ENCODE results near the gene PLPPR1. TPM values are rescaled to one million over a fixed set of nuclear protein-coding genes. Genes with fewer than 3 reads are reported as not detected.

The PLPPR1 gene
- total RNA-seq: under 1 TPM in 2 of 4 donors, not detected in 2; 0.27 to 0.42 TPM

DNA sequence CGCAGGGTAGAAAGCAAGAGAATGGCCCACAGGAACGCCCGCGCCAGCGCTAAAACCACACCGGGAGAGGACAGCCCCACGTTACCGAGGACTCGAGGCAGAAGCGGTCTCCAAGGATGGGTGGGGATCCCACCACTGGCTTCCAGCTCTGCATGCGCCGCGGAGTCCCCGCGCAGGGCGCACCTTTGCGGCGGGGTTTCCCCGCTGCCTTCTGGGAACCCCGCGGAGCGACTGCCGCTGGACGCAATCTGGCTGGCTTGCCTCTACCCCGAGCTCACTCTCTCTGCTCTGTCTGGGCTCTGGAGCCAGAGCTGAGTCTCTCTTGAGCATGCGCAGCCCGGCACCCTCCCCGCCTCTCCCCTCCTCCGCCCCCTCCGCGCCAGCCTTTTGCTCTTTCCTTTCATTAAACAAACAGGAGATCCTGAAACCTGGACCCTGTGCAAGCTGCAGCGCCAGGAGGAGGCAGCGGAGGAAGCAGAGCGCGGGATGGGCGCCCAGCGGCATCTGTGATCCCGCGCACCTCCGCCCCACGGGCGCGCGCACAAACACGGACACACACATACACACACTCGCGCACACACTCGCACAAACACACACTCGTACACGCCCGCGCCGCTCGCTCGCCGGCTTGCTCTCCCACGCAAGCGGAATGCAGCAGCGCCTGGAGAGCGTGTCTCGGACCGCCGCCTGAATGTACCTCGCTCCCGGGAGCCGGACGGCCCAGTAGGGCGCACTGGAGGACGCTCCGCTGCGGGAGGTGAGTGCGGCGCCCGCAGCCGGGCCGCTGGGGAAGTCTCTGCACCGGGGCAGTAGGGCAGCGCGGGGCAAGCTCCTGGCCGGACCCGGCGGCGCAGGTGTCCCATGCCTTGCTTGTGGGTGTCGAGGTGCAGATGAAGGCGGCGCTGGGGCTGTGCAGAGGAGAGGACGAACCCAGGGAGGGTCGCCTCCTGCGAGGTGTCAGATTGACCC, at the start of gene PLPPR1:
PLPPR1 (plus strand) TSS at position 382 of the 969 bp plus-strand sequence.
- peak; percentile 28 for ATAC-seq
- TF ChIP-seq POLR2AphosphoS5 (IDR thresholded peaks at IDR 0.05) (no peak), POLR2A (IDR thresholded peaks at IDR 0.05) (no peak), EP300 (IDR thresholded peaks at IDR 0.05) (no peak)
- TF ChIP-seq, protein P1, sequence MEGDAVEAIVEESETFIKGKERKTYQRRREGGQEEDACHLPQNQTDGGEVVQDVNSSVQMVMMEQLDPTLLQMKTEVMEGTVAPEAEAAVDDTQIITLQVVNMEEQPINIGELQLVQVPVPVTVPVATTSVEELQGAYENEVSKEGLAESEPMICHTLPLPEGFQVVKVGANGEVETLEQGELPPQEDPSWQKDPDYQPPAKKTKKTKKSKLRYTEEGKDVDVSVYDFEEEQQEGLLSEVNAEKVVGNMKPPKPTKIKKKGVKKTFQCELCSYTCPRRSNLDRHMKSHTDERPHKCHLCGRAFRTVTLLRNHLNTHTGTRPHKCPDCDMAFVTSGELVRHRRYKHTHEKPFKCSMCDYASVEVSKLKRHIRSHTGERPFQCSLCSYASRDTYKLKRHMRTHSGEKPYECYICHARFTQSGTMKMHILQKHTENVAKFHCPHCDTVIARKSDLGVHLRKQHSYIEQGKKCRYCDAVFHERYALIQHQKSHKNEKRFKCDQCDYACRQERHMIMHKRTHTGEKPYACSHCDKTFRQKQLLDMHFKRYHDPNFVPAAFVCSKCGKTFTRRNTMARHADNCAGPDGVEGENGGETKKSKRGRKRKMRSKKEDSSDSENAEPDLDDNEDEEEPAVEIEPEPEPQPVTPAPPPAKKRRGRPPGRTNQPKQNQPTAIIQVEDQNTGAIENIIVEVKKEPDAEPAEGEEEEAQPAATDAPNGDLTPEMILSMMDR (IDR thresholded peaks at IDR 0.05): no peak
- WGBS, 2 donors (ENCODE audit: low coverage in 1 of 2): 2% methylated on average over 12 of the region's 89 CpGs; no CpG with 5 or more reads in 1 of the 2 donors

DNA sequence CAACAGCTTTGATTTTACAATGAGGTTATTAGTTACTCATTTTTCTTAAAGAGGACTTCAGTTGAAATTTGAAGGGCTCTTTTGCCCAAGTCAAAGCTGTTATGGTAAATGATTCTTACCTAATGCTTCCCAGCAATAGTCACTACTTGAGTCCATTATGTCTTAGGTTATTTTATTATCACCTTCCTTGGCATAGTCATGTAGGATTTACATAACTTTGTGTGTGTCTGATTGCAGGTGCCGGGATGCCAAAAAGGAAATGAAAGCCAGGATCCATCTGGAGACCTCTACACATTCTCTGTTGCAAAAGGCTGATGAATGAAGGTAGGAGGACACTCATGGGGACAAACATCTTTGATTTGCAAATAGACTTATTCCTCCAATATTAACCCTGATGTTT, 38.8 kb upstream of the PLPPR1 start:
- no peak for ATAC-seq
- Histone ChIP-seq H3K36me3 (no peaks in the 10 kb centered on the region), H3K9me3 (no peaks in the 10 kb centered on the region), H3K27me3 (no peaks in the 10 kb centered on the region), H3K4me3 (no peak overlapping the region), H3K27ac (no peak overlapping the region), H3K4me1 (no peaks in the 10 kb centered on the region)
- 0 to 43% methylated on average over 1 of the region's 1 CpG for WGBS, 2 donors (ENCODE audit: low coverage in 1 of 2)
- TF ChIP-seq, protein P1 (IDR thresholded peaks at IDR 0.05): no peak
- no peak for TF ChIP-seq EP300 (IDR thresholded peaks at IDR 0.05)
- no peak for TF ChIP-seq POLR2AphosphoS5 (IDR thresholded peaks at IDR 0.05)
- no peak for TF ChIP-seq POLR2A (IDR thresholded peaks at IDR 0.05)

More for the DNA sequence above, at the start of gene PLPPR1:
- H3K27me3 ChIP-seq: peaks cover 54% of the 10 kb centered on the region
- no peak within 1 kb of the TSS for H3K27ac ChIP-seq
- no peaks in the 10 kb centered on the region for H3K36me3 ChIP-seq
- H3K4me1 ChIP-seq: peaks cover 0 to 17% (median 0%) of the 10 kb centered on the region in 3 donors
- H3K9me3 ChIP-seq: no peaks in the 10 kb centered on the region
- peak within 1 kb of the TSS in 1 of 2 donors; percentile 46 for H3K4me3 ChIP-seq

DNA sequence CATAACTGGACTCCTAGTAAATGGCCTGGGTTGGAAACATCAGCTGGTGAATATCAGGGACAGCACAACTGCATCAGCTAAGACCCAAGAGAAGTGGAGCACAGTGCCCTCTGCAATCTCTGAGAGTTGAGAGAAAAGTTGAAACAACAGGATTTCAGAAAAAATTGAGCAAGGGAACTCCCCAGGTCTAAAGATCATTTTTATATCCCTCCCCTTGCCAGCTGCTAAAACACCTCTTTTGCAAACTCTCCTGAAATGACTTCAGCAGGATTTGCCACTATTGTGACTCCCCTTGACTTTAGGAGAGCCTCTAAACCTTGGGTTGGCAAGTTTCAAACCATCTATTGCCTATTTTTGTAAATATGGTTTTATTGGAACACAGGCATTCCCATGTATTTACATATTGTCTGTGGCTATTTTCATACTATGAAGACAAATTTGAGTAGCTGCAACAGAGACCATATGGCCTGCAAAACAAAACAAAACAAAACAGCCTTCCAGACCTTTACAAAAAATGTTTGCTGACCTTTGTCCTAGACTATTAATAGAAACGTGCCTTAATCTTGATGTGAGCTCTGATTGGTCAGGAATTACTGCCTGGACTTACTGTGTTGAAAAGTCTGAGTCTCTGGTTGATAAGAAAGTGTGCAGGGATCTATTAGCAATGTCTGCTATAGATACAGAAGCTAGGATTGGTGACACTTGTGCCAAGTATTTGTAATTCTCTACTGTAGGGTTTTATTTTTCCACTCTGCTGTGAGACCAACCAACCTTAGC, 37.7 kb upstream of the PLPPR1 start:
- Histone ChIP-seq H3K4me1 (no peaks in the 10 kb centered on the region), H3K9me3 (no peaks in the 10 kb centered on the region), H3K36me3 (no peaks in the 10 kb centered on the region), H3K27ac (no peak overlapping the region), H3K27me3 (no peaks in the 10 kb centered on the region), H3K4me3 (no peak overlapping the region)
- 0% methylated on average over 1 of the region's 1 CpG for WGBS, 2 donors (ENCODE audit: low coverage in 1 of 2)
- TF ChIP-seq POLR2A (IDR thresholded peaks at IDR 0.05): no peak
- no peak for TF ChIP-seq EP300 (IDR thresholded peaks at IDR 0.05)
- TF ChIP-seq, protein P1 (IDR thresholded peaks at IDR 0.05): no peak
- no peak for TF ChIP-seq POLR2AphosphoS5 (IDR thresholded peaks at IDR 0.05)
- no peak for ATAC-seq

DNA sequence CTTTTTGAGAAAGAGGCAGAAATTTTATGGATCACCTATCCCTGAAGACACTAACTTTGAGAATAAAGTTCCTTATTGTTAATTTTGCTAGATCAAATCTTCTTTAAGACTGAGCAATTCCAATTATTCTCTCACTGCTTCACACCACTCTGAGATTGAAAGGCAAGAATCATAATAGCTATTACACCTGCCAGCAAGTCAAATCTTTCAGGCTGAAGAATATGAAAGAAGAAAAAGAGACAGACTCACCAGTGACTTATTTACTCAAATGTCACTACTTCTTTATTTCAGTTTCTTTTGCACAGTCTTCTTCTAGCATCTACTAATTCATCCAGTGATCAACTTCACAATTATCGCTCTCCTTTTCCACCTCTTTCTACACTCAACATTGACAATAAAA, 35.9 kb upstream of the PLPPR1 start:
- Histone ChIP-seq H3K4me3 (no peak overlapping the region), H3K4me1 (no peaks in the 10 kb centered on the region), H3K27me3 (no peaks in the 10 kb centered on the region), H3K27ac (no peak overlapping the region), H3K9me3 (no peaks in the 10 kb centered on the region), H3K36me3 (no peaks in the 10 kb centered on the region)
- TF ChIP-seq POLR2AphosphoS5 (IDR thresholded peaks at IDR 0.05): no peak
- TF ChIP-seq, protein P1 (IDR thresholded peaks at IDR 0.05): no peak
- ATAC-seq: no peak
- WGBS, 2 donors (ENCODE audit: low coverage in 1 of 2): 84 to 88% methylated on average over 1 of the region's 1 CpG

All from gastroesophageal sphincter (tissue), 4 donors.